CD4-positive, alpha-beta T cell treated with Interleukin-4 for 4 hours (primary cell): Measurements from ENCODE around the gene MLLT6.
A peak's percentile ranks its signal among the peaks of the same experiment; 100 is the strongest.
"Not testable (repeated sequence)": the region's sequence is repeated elsewhere in the genome, so short reads cannot be mapped to it uniquely, and the experiment has no call there.

ENCODE experiments used
- DNase-seq: peaks from one replicate; pipeline ENCODE4 v3.0.0-alpha.2; 2020

Gene MLLT6

GRCh38 chr17:38709104-38709820 lies 4.2 kb downstream of the MLLT6 start:
- no peak for DNase-seq

DNA sequence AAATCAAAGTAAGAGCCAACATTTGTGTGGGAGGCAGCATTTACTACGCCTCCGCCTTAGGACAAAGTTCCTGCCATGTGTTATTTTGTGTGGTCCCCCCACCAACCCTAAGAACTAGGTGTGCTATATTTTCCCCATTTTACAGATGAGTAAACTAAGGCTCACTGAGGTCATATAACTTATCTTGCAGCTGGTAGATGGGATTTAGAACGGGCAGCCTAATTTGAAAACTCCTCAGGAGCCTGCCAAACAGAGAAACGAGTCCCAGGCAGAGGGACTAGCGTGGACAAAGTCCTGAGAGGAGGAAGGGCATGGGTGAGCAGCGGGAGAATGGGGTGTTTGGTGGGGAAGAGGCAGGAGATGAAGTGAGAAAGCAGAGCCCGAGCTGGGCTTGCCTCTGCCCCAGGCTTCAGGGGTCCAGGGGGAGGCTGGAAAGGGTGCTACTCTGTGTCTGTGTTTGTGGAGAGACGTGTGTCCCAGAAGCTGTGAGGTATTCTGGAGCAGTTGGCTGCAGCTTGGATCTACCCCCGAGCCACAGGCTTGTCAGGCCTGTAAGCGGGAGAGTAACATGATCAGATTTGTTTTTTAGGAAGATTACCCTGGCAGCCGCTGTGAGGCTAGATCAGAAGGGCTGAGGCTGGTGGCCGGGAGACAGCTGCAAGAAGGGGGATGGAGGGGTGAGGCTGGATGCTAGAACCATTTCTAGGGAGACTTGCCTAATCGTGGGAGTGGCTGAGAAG lies 5.0 kb downstream of the MLLT6 start:
- DNase-seq, result no peak

GRCh38 chr17:38710604-38710962 lies 5.5 kb downstream of the MLLT6 start:
- no peak for DNase-seq

DNA sequence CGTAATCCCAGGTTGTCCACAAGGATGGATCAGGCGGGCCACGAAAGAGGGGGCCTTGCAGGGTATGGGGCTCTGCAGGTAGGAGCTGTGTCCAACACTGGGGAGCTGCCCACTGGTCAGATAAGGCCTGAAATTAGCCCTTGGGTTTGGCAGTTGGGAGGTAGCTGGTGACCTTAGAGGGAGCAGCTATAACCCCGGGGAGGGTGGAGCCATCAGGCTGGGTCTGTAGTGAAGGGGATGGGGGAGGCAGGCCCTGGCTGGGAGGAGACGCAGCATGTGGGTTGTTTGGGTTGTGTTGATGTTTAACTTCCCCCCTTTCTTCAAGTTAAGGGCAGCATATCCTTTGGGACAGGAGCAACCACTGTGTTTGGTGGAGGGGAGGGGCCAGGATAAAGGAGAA lies 5.9 kb downstream of the MLLT6 start:
- no peak for DNase-seq

DNA sequence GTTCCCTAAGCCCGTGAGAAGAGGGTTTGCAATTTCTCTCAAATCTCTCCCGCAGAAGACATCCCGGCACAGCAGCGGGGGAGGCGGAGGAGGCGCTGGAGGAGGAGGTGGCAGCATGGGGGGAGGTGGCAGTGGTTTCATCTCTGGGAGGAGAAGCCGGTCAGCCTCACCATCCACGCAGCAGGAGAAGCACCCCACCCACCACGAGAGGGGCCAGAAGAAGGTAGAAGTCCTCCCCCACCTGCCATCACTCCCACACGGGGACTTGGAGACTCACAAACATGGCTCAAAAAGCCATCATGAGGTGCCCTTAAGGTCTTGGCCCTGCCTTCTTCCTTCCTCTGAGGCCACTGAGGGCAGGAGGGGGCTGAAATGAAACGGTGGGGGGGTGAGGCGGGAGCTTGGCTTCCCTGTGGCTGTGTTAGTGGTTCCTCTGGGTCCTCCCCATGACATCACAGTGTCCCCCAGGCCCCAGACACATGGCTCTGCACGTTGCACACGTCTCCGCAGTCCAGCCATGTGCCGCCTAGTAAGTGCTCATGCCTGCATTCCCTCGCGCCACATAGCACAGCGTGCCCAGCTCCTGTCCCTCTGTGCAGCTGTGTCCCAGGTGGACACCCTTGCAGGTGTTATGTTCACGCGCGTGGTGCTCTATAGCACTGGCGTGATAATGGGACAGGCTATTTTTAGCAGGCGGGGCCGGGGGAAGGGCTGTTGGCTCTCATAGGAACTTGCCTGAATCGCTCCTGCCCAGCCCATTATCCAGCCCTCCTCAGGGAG lies 6.9 kb downstream of the MLLT6 start:
- DNase-seq, result no peak

DNA sequence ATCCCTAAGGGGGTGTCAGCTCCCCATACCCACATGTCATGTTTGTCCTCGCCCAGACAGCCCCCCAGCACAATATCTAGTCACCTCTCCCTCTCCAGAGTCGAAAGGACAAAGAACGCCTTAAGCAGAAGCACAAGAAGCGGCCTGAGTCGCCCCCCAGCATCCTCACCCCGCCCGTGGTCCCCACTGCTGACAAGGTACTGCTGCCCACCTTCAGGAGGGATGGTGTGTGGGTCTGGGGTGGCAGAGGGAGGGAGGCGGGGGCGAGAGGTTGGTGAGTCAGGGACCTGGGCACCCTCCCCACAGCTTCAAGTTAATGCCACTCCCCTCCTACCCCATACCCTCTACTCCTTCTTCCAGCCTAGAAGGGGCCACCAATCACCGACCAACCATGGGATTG lies 7.5 kb downstream of the MLLT6 start:
- DNase-seq, result no peak

- no peak for DNase-seq
Measured at GRCh38 chr17:38713456-38714075, 8.5 kb downstream of the MLLT6 start.

DNA sequence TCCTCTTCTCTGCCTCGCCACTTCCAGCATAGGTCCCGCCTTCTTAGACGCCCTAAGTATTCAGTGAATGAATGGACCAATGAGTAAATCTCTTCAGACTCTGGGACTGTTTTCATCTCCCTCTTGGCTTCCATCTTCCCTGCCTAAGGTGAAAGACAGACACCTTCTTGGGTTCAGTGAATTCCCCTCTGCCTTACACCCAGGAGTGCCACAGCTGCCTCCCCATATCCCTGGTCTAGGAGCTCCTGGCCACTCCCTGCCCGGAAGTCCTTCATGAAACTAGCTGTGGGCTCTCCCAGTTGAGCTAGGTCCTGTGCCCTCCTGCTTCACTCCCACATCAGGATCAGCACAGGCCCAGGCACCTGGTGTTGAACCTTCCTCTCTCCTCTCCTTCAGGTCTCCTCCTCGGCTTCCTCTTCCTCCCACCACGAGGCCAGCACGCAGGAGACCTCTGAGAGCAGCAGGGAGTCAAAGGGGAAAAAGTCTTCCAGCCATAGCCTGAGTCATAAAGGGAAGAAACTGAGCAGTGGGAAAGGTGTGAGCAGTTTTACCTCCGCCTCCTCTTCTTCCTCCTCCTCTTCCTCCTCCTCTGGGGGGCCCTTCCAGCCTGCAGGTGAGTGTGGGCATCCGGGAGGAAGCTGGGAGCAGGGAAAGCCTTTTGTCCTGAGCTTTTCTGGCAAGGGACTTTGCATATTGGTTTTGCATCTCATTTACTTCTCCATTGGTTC lies 10.3 kb downstream of the MLLT6 start:
- DNase-seq, result no peak

DNA sequence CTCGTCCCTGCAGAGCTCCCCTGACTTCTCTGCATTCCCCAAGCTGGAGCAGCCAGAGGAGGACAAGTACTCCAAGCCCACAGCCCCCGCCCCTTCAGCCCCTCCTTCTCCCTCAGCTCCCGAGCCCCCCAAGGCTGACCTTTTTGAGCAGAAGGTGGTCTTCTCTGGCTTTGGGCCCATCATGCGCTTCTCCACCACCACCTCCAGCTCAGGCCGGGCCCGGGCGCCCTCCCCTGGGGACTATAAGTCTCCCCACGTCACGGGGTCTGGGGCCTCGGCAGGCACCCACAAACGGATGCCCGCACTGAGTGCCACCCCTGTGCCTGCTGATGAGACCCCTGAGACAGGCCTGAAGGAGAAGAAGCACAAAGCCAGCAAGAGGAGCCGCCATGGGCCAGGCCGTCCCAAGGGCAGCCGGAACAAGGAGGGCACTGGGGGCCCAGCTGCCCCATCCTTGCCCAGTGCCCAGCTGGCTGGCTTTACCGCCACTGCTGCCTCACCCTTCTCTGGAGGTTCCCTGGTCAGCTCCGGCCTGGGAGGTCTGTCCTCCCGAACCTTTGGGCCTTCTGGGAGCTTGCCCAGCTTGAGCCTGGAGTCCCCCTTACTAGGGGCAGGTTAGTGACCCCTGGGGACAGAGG lies 11.4 kb downstream of the MLLT6 start:
- no peak for DNase-seq

- DNase-seq, result no peak
Measured at GRCh38 chr17:38717139-38717745, 12.2 kb downstream of the MLLT6 start.

GRCh38 chr17:38719289-38719942 lies 14.3 kb downstream of the MLLT6 start:
- DNase-seq, result no peak

DNA sequence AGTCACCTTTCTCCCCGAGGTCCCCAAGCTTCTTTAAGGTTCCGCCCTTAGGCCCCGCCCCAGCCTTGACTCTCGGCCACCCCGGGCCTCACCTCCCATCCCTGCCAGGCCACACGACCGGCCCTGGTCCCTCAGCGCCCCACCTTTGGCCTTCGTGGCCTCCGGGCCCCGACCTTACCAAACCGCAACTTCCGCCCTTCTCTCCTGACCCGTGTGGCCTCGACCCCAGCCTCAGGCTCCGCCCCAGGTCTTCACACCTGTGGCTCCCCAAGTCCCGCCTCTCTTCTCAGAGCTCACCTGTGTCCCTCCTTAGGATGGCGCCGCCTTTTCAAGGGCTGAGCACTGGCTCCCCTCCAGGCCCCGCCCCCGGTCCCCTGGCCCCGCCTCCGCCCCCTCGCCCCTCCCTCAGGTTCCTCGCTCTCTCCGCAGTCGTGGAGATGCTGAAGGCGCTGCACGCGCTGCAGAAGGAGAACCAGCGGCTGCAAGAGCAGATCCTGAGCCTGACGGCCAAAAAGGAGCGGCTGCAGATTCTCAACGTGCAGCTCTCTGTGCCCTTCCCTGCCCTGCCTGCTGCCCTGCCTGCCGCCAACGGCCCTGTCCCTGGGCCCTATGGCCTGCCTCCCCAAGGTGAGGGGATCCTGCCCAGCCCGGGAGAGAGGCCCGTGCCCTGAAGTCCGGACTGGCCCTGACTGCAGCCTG lies 15.0 kb downstream of the MLLT6 start:
- no peak for DNase-seq

DNA sequence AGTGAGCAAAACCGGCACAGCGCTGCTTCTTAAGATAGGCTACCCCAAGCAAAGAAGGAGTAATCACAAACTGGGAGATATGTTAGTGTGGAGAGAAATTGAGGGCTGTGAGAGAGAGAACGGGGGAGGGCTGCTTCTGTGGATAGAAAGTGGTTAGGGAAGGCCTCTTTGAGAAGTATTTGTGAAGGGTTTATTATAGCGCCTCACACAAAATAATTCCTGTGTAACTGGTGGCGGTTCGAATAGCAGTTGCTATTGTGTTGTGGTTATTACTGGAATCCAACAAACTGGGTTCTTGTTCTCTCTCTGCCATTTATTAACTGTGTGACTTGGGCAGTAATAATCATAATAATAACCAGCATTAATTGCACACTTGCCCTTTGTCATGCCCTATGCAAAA lies 15.9 kb downstream of the MLLT6 start:
- DNase-seq, result no peak

DNA sequence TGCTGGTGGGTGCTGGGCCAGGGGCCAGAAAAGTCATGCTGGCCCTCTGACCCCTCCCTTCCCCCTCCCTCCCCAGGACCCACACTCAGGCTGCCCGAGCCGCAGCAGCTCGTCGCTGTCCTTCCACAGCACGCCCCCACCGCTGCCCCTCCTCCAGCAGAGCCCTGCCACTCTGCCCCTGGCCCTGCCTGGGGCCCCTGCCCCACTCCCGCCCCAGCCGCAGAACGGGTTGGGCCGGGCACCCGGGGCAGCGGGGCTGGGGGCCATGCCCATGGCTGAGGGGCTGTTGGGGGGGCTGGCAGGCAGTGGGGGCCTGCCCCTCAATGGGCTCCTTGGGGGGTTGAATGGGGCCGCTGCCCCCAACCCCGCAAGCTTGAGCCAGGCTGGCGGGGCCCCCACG lies 16.7 kb downstream of the MLLT6 start:
- no peak for DNase-seq

DNA sequence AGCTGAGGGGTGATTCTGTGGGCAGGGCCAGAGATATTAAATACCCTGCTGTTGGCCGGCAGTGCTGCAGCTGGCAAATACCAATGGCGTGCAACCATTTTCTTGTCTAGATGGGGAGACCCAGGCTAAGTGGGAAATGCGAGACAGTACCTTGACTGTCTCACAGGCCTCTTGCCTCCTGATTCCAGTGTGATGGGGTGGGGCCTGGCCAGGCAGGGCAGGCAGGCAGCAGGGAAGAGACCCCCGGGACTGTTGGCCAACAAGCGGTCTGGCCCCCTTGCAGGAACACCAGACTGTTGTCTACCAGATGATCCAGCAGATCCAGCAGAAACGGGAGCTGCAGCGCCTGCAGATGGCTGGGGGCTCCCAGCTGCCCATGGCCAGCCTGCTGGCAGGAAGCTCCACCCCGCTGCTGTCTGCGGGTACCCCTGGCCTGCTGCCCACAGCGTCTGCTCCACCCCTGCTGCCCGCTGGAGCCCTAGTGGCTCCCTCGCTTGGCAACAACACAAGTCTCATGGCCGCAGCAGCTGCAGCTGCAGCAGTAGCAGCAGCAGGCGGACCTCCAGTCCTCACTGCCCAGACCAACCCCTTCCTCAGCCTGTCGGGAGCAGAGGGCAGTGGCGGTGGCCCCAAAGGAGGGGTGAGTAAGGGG lies 19.4 kb downstream of the MLLT6 start:
- DNase-seq, result no peak

DNA sequence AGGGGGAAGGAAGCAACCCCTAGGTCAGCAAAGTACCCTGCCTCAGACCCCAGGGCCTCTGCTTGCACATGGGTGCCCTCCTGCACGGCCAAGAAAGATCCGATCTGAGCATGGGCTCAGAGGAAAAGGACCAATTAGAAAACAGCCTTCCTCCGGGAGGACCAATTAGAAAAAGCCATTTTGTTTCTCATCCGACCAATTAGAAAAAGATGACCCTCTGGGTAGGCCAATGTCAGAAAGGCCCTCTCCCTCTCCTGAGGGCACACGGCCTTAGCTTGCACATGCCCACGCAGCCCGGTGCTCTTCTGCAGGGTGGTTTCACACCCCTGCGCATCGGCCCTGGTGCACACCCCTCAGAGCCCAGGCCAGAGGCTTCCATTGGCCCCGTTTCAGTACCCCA lies 20.0 kb downstream of the MLLT6 start:
- DNase-seq, result no peak

GRCh38 chr17:38726145-38726544 lies 21.1 kb downstream of the MLLT6 start:
- DNase-seq, result not testable (repeated sequence)

DNA sequence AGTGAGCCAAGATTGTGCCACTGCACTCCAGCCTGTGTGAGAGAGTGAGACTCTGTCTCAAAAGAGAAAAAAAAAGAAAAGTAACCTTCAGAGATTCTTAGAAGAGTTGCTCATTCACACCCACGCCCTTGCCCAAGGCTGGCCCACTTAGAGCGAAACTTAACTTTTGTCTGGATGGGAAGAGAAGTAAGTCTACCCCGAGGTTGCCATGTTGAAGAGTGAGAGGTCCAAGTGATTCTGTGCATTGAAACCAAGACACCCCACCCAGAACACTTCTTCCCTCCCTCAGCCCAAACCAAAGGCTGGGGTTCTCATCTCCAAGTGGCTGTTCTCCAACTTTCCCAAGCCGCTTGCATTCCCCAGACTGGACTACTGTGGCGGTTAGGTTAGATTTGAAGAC lies 22.7 kb downstream of the MLLT6 start:
- DNase-seq, result peak; percentile 87

- peak; percentile 88 for DNase-seq
Measured at GRCh38 chr17:38728290-38728831, 23.3 kb downstream of the MLLT6 start.
